Neural progenitor cell (in vitro differentiated cells): ENCODE data around the gene SLCO3A1.

ENCODE experiments used
- CTCF ChIP-seq: fragments of 200-600 bp; sonication (generic); IDR thresholded peaks from 2 replicates; pipeline ENCODE4 v1.5.1; 2017; ENCODE audit warnings: antibody characterized with exemption, mild to moderate bottlenecking
- EZH2 ChIP-seq: fragments of 200-600 bp; sonication (generic); IDR thresholded peaks from 2 replicates; pipeline ENCODE4 v1.6.1; 2017; ENCODE audit warnings: antibody characterized with exemption, mild to moderate bottlenecking, moderate library complexity
- EZH2phosphoT487 ChIP-seq: fragments of 200-600 bp; sonication (generic); IDR thresholded peaks from 2 replicates; pipeline ENCODE4 v1.6.1; 2017; ENCODE audit warnings: antibody characterized with exemption

GRCh38 chr15:92092289-92093105 is 239.0 kb downstream of the SLCO3A1 start:
- no peak for TF ChIP-seq CTCF
- TF ChIP-seq EZH2 = no peak
- no peak for TF ChIP-seq EZH2phosphoT487
